PC-9 (cell line): ENCODE data around the gene NEU1.
"Not testable (repeated sequence)": the region's sequence is repeated elsewhere in the genome, so short reads cannot be mapped to it uniquely, and the experiment has no call there.

ENCODE experiments used
- CTCF ChIP-seq: fragments of 200-600 bp; sonication (generic); conservative IDR thresholded peaks from 2 replicates; pipeline ENCODE4 v1.6.1; 2017; ENCODE audit warnings: mixed run types, antibody characterized with exemption, mild to moderate bottlenecking, moderate library complexity
- EZH2 ChIP-seq: fragments of 200-600 bp; sonication (generic); IDR thresholded peaks from 2 replicates; pipeline ENCODE4 v1.8.0; 2017; ENCODE audit warnings: antibody characterized with exemption, low read depth

DNA sequence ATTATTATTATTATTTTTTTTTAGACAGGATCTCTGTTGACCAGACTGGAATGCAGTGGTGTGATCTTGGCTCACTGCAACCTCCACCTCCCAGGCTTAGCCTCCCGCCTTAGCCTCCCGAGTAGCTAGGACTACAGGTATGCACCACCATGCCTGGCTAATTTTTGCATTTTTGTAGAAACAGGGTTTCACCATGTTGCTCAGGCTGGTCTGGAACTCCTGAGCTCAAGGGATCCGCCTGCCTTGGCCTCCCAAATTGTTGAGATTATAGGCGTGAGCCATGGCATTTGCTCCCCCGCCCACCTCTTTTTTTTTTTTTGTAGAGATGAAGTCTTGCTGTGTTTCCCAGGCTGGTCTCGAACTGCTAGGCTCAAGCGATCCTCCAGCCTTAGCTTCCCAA lies 46.7 kb upstream of the NEU1 start:
- TF ChIP-seq CTCF, EZH2: not testable (repeated sequence)
